GM18907 (cell line): ENCODE data around the gene CAPN13.

ENCODE experiments used
- ATAC-seq: cut with Tn5 transposase; IDR thresholded peaks from one replicate; pipeline ENCODE4 v1.9.1; 2021; ENCODE audit warnings: mild to moderate bottlenecking, moderate library complexity; ENCODE audit not compliant: unreplicated experiment

CAPN13 gene

GRCh38 chr2:30789670-30790210, 17.5 kb downstream of the CAPN13 start:
- ATAC-seq, result no peak

- no peak for ATAC-seq
Measured at GRCh38 chr2:30786923-30787685, 20.1 kb downstream of the CAPN13 start.

GRCh38 chr2:30784682-30785081, 22.6 kb downstream of the CAPN13 start:
- ATAC-seq, result no peak

GRCh38 chr2:30781961-30782533, 25.2 kb downstream of the CAPN13 start:
- no peak for ATAC-seq

- ATAC-seq, result no peak
Measured at GRCh38 chr2:30781451-30781850, 25.8 kb downstream of the CAPN13 start.

- no peak for ATAC-seq
Measured at GRCh38 chr2:30780776-30781330, 26.4 kb downstream of the CAPN13 start.

- ATAC-seq, result no peak
Measured at GRCh38 chr2:30778611-30779010, 28.6 kb downstream of the CAPN13 start.

GRCh38 chr2:30777661-30778505, 29.4 kb downstream of the CAPN13 start:
- ATAC-seq, result no peak

- ATAC-seq, result no peak
Measured at GRCh38 chr2:30776831-30777635, 30.2 kb downstream of the CAPN13 start.

- no peak for ATAC-seq
Measured at GRCh38 chr2:30775833-30776232, 31.4 kb downstream of the CAPN13 start.

GRCh38 chr2:30772021-30772705, 35.1 kb downstream of the CAPN13 start:
- no peak for ATAC-seq

- ATAC-seq, result no peak
Measured at GRCh38 chr2:30770816-30771576, 36.2 kb downstream of the CAPN13 start.

GRCh38 chr2:30769891-30770462, 37.3 kb downstream of the CAPN13 start:
- no peak for ATAC-seq

GRCh38 chr2:30769481-30769780, 37.8 kb downstream of the CAPN13 start:
- no peak for ATAC-seq

- ATAC-seq, result no peak
Measured at GRCh38 chr2:30768708-30769480, 38.4 kb downstream of the CAPN13 start.

- ATAC-seq, result no peak
Measured at GRCh38 chr2:30768036-30768686, 39.1 kb downstream of the CAPN13 start.

- no peak for ATAC-seq
Measured at GRCh38 chr2:30766666-30767065, 40.6 kb downstream of the CAPN13 start.
